ENCODE data around the gene PDCD4.

PDCD4 gene

GRCh38 chr10:110919971-110920881 is 48.5 kb downstream of the PDCD4 start:
- DNase-seq (ENCODE audit: low spot score), result no peak

GRCh38 chr10:110923856-110924493 is 52.2 kb downstream of the PDCD4 start:
- no peak for DNase-seq (ENCODE audit: low spot score)

GRCh38 chr10:110927461-110927860 is 55.7 kb downstream of the PDCD4 start:
- no peak for DNase-seq (ENCODE audit: low spot score)

GRCh38 chr10:110931769-110932381 is 60.1 kb downstream of the PDCD4 start:
- no peak for DNase-seq (ENCODE audit: low spot score)

- no peak for DNase-seq (ENCODE audit: low spot score)
Observed at GRCh38 chr10:110932505-110933180, 60.9 kb downstream of the PDCD4 start.

GRCh38 chr10:110936757-110937156 is 65.0 kb downstream of the PDCD4 start:
- no peak for DNase-seq (ENCODE audit: low spot score)

GRCh38 chr10:110939419-110939818 is 67.7 kb downstream of the PDCD4 start:
- DNase-seq (ENCODE audit: low spot score), result no peak

GRCh38 chr10:110944792-110945396 is 73.2 kb downstream of the PDCD4 start:
- DNase-seq (ENCODE audit: low spot score), result no peak

GRCh38 chr10:110946496-110946895 is 74.8 kb downstream of the PDCD4 start:
- no peak for DNase-seq (ENCODE audit: low spot score)

- no peak for DNase-seq (ENCODE audit: low spot score)
Observed at GRCh38 chr10:110947061-110947595, 75.4 kb downstream of the PDCD4 start.
